HPDE6-E6E7 (cell line): ENCODE results near the gene TMEM183A.

ENCODE experiments used
- DNase-seq: peaks from one replicate; pipeline ENCODE4 v3.0.0; 2011; ENCODE audit warnings: missing footprints; ENCODE audit errors: extremely low spot score

TMEM183A gene

GRCh38 chr1:203045821-203046594 lies 38.8 kb downstream of the TMEM183A start:
- DNase-seq = no peak

DNA sequence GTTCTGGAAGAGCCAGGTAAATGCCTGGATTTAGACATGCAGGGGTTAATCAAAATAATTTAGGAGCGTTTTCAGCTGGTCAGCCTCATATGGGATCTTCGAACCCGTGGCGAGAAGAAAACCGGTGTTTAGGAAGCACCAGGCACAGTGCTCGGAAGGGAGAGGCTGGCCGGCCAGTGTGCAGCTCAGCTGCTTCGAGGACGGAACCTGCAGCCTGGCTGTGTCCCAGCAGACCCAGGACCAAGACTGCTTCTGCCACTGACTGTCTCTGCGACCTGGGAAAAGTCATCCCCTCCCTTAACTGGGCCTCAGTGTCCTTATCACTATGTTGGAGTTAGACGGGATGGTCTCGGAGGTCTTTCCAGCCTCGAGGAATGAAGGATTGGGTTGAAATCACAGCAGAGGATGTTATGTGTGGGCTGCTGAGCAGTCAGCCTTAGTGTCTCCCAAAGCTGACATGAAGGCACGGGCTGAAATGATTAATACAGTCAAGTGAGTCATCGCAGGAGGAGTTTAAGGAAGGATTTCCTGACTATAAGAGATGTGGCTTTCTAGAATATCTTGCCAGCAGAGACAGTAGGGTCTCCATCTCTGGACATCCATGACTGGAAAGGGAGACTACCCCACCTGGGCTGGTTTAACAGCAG lies 39.9 kb downstream of the TMEM183A start:
- peak; percentile 89 for DNase-seq

DNA sequence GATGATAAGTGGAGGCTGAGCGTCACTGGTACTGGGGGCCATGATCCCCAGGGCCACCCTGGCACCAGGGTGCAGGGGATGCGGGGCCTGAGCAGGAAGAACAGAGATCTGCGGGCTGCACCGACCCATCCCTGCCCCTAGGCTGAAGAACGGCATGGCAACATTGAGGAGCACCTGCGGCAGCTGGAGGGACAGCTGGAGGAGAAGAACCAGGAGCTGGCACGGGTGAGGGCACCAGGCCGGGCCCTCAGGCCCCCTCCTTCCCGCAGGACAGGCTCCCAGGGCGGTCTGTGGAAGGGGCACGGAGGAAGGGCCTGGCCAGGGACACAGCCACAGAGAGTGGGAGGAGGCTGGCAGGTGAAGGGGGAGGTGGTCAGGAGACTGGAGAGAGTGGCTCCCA lies 40.9 kb downstream of the TMEM183A start:
- no peak for DNase-seq

DNA sequence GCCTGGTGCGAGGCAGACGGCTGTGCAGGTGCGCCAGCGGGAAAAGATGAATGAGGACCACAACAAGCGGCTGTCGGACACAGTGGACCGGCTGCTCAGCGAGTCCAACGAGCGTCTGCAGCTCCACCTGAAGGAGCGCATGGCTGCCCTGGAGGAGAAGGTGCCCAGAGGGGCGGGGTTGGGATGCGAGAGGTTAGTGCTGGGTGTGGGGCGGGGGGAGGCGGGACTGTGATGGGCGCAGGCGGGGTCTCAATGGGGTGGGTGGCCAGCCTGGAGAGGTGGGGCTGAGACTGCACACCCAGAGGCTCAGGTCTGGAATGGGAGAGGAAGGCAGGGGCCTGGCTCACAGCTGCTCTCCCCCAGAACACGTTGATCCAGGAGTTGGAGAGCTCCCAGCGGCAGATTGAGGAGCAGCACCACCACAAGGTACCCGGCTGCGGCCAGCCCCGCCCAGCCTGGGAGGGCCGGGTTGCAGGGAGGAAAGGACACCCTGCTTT lies 41.4 kb downstream of the TMEM183A start:
- peak; percentile 19 for DNase-seq

DNA sequence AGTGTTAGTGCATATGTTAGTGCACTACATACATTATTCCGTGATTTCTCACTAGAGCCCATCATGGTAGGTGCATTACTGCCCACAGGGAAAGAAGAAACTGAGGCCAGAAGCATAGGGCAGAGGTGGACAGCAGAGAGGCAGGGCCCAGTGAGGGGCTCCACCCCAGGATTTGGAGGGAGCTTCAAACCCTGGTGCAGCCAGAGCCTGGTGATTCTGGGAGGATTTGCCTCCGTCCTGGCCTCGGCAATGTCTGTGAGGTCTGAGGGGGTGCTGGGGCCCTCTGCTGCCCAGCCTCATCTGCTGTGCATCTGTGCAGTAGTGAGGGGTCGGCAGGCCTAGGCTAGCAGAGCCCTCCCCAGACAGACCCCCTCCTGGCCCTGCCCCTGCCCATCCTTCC lies 41.9 kb downstream of the TMEM183A start:
- DNase-seq = no peak

DNA sequence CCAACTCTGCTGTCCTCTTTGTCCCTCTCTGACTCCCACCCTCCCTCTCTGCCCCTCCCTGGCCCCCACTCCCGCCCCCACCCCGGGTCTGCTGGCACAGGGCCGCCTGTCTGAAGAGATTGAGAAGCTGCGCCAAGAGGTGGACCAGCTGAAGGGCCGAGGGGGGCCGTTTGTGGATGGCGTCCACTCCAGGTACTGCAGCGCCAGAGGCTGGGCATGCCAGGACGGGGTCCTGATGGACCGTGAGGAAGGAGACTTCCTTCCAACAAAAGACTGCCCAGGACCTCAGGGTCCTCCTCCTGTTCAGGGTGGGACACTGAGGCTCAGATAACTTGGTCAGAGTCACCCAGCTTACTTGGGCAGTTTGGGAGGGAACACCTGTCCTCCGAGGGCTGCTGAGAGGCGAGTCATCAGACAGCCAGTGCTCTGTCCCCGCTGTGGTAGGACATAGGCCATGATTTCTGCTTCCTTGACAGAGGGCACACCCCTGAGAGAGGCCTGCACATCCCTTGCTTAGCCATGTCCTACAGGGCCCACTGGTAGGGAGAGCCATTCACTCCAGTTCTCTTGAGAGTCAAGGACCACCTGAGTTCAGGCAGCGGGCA lies 42.5 kb downstream of the TMEM183A start:
- DNase-seq = no peak

GRCh38 chr1:203050826-203051225 lies 43.7 kb downstream of the TMEM183A start:
- no peak for DNase-seq

GRCh38 chr1:203051841-203052324 lies 44.7 kb downstream of the TMEM183A start:
- DNase-seq = no peak

- DNase-seq = no peak
Observed at GRCh38 chr1:203052601-203053000, 45.4 kb downstream of the TMEM183A start.

DNA sequence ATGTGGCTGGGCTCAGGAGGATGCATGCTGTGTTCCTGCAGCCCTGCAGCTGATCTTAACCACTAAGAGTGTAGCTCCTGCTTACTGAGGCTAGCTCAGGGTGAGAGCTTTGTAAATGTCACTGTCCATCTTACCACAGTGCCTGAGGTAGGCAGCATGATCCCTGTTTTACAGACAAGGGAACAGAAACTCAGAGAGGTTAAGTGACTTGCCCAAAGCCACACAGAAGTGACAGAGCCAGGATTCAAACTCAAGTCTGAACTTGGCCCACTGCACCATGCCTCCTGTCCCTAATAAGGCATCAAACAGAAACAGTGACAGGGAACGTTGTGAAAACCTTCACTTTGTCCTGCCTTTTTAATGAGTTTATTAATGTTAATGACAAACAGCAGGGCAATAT lies 47.0 kb downstream of the TMEM183A start:
- DNase-seq = no peak

GRCh38 chr1:203054642-203055041 lies 47.5 kb downstream of the TMEM183A start:
- DNase-seq = no peak

- DNase-seq = no peak
Observed at GRCh38 chr1:203055161-203055799, 48.1 kb downstream of the TMEM183A start.

GRCh38 chr1:203056012-203056411 lies 48.8 kb downstream of the TMEM183A start:
- DNase-seq = no peak

- no peak for DNase-seq
Observed at GRCh38 chr1:203056516-203056915, 49.3 kb downstream of the TMEM183A start.

DNA sequence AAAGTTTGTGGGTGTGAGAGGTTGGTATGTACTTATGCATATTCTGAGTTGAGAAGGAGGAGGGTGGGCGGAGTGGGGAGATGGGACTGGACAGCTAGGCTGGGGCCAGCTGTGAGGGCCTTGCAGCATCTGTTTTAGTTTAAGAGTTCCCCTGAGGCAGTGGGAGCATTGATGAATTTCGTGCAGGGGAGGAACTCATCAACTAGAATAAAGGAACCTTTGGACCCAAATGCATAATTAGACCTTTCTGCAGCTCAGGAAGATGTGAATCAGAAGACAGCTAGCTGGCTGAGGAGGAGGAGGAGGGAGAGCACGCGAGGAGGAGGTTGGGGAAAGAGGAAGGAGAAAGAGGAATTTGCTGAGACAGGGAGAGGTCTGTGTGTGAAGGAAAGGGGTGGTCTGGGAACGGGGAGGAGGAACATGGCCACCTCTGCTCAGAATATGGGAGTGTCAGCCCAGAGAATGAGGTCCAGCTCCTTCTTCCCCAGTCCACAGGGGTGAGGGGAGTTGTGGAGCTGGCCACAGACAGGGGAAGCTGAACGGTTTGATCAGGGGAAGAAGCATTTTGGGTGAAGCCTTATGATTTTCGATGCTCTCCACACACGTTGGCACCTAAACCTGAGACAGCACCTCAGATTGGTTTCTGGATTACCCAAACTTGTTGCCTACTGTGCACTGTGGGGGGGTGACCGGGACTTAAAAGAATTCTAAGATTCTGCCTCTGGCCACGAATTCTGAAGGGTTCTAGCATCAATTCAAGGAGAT lies 50.9 kb downstream of the TMEM183A start:
- DNase-seq = no peak

DNA sequence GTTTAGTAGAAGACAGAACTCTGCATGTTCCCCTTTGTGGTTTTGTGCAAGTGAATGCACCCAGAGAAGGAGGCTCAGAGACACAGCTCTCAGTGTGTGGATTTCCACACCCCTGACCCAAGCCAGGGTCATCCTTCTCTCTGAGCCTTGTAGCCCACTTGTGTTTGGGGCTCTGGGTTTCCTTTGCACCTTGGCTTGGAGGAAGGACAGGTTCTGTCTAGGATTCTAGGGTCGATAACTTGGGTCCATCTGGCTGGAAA lies 51.4 kb downstream of the TMEM183A start:
- no peak for DNase-seq

- DNase-seq = no peak
Observed at GRCh38 chr1:203059485-203059884, 52.3 kb downstream of the TMEM183A start.

GRCh38 chr1:203060115-203060514 lies 52.9 kb downstream of the TMEM183A start:
- no peak for DNase-seq

- DNase-seq = no peak
Observed at GRCh38 chr1:203063287-203063686, 56.1 kb downstream of the TMEM183A start.

DNA sequence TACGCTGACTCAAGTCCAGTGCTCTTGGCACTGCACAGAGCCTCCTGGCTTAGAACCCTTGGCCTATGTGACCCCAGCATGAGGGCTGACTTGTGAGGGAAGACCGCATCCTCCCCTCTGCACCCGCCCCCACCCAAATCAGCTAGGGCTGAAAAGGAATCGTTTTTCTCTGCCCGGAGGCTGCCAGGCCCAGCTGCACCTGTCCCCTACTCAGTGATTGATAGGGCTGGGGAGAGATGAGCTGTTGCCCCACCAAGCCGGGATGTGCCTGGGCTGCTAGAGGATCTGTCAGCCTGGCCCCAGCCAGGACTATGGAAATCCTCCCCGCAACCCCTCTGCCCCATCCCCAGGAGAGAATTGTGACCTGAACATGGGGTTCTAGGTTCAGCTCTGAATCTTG lies 58.0 kb downstream of the TMEM183A start:
- no peak for DNase-seq

DNA sequence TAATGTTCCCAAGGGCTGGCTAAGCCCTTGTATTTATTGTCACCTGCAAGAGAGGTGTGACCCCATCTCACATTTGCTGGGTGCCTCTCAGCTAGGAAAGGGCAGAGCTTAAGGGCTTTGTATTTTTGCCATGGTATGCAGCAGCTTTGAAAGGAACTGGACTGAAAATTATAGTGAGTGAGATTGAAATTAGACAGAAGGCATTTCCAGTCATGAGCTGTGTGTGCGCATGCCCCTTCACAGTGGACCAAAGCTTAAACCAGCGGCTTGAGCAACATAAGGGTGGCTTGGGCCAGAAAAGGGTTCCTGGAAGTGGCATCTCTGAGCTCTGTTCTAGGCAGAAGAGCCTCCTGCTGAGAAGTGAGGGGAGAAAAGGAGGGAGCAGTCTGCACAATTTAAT lies 58.8 kb downstream of the TMEM183A start:
- DNase-seq = no peak

DNA sequence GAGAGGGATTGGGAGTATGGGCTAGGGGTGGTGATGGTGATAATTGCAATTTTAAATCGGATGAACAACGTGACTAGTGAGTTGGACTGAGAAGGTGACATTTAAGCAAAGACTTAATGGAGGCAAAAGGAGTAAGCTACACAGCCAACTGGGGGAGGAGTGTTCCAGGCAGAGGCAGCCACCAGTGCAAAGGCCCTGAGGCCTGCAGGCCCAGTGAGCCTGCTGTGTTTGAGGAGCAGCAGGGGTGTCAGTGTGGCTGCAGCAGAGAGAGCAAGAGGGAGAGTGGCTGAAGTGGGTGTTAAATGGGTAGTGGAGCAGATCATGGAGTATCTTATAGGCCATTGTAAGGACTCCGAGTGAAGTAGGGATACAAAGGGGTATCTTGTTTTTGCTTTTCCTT lies 59.8 kb downstream of the TMEM183A start:
- no peak for DNase-seq
